Fibroblast of mammary gland (primary cell): ENCODE results near the gene ZBTB7C.

Experiments used
- DNase-seq: peaks from one replicate; pipeline ENCODE4 v3.0.0-alpha.2; 2010; ENCODE audit warnings: low read depth
- H3K4me3 ChIP-seq: 2 replicates; pipeline ENCODE4 v1.5.1; 2011; ENCODE audit warnings: low read depth, mild to moderate bottlenecking, low read length, moderate library complexity; ENCODE audit not compliant: control insufficient read depth
- TF ChIP-seq, protein P1 (sequence below): conservative IDR thresholded peaks from 2 replicates; pipeline ENCODE4 v1.5.1; 2011; ENCODE audit warnings: low read depth, low read length, inconsistent platforms; ENCODE audit not compliant: control insufficient read depth, insufficient read depth

ZBTB7C gene

DNA sequence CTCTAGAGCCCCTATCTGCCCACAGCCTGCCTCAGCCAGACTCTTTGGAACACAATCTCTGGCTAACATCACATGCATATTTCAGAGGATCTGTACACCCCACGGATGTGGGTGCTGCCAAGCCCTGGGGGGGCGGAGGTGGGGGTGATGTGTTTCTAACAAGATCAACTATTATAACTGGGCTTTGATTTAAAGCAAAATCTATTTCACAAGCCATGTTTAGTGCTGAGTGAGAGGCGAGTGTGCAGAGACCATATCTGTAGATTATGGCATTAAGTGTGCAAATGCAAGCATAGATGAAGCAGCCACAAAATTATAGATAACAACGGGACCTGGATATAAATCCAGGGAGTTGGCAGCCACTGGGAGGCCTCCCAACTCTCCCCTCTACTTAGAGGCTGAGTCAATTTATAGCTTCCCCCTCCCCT is 342.9 kb downstream of the ZBTB7C start:
- no peak for DNase-seq
- H3K4me3 ChIP-seq = no peak overlapping the region
- TF ChIP-seq, protein P1, sequence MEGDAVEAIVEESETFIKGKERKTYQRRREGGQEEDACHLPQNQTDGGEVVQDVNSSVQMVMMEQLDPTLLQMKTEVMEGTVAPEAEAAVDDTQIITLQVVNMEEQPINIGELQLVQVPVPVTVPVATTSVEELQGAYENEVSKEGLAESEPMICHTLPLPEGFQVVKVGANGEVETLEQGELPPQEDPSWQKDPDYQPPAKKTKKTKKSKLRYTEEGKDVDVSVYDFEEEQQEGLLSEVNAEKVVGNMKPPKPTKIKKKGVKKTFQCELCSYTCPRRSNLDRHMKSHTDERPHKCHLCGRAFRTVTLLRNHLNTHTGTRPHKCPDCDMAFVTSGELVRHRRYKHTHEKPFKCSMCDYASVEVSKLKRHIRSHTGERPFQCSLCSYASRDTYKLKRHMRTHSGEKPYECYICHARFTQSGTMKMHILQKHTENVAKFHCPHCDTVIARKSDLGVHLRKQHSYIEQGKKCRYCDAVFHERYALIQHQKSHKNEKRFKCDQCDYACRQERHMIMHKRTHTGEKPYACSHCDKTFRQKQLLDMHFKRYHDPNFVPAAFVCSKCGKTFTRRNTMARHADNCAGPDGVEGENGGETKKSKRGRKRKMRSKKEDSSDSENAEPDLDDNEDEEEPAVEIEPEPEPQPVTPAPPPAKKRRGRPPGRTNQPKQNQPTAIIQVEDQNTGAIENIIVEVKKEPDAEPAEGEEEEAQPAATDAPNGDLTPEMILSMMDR = no peak

DNA sequence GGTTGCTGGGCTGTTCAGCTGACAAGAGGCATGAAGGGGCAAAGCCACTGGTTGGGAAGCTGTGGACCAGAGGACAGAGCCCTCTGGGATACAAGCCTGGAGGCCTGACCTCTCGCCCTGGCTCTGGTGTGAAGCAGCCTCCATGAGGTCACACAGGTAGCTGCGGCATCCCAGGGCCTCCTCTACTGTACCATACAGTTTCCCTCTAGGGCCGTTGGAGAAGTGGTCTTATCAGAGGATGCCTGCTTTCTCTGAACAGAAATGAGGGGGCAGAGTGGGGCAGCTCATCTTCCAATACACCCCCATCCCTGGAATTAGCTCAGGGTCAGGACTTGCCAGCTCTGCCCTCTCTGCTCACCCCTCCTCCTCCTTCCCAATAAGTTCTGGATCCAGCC is 343.6 kb downstream of the ZBTB7C start:
- DNase-seq = no peak
- TF ChIP-seq, protein P1 = no peak
- H3K4me3 ChIP-seq = no peak overlapping the region

DNA sequence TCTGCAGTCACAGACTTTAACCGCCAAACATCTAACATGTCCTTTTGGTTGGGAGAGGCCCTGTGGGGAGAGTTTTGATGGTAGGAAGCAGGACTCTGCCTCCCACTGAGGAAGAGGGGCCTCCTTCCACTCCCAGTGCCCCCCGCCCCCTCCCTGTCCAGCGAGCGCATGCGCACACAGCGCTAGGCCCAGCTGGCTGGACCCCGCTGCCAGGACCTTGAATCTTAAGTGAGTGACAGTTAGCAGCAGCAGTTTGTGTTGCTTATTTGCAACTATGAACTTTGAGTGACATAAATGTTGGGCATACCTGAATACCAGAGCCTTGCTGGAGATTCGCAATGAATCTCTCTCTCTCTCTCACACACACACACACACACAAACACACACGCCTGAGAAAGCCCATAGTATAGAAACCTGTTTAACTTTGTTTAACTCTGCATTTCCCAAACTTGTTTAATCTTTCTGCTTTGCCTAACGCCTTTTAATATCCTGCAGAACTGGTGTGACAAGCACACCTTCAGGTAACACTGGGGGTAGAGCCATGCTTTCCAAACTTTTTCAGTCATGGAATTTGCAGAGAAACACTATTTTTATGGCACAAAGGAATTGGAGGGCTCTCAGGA is 344.1 kb downstream of the ZBTB7C start:
- H3K4me3 ChIP-seq = no peak overlapping the region
- no peak for DNase-seq
- TF ChIP-seq, protein P1 = no peak

DNA sequence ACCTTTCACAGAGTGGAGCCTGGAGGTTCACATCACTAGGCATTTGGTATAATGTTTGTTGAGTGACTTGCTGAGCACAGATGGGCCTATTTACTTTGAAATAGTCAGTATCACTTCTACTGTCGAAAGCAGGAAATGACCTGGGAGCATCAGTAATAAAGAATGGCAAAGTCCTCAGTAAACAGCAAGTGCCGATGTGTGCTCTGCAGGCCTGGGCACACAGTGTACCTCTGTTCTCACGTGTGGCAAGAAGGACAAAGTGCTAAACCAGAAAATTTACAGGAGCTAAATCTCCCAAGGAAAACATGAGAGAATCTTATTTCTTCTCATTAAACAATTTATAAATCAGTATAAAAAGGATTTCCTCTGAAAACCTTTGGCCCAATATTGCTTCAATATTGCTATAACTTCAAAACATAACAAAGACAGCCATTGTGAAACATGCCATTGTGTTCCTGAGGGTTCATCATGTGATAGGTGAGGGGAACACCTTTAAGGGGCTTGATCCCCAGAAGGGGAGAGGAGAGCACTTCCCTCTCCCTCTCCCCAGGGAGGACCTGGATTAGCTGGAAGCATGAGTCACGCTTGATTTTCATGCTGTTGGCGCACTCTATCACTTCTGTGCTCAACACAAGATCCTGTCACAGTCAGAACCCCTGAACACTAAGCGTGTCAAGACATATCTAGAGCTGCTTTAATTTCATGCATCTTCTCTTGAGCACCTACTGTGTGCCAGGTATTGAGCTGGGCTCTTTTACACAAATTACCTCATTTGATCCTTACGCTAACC is 347.2 kb downstream of the ZBTB7C start:
- TF ChIP-seq, protein P1 = no peak

DNA sequence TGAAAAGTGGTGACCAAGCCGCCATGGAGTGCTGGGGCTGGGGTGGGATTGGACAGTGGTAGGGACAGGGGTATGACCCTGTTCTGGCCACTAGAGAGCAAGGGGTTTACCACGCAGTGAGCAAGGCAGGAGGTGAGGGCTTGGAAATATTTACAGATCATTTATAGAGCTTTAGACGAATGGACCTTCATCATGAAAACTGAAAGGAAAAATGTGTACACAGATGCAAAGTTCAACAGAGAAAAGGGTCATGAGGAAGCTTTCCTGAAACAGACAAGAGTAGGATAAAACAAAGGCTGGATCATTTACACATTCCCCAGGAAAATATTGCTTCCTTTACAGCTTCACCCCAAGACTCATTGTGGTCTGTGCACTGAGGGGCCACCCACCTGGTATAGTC is 348.2 kb downstream of the ZBTB7C start:
- DNase-seq = no peak
- TF ChIP-seq, protein P1 = no peak
- H3K4me3 ChIP-seq = no peak overlapping the region

More for the DNA sequence above, 347.2 kb downstream of the ZBTB7C start:
- no peak overlapping the region for H3K4me3 ChIP-seq
- DNase-seq = peak; percentile 21

DNA sequence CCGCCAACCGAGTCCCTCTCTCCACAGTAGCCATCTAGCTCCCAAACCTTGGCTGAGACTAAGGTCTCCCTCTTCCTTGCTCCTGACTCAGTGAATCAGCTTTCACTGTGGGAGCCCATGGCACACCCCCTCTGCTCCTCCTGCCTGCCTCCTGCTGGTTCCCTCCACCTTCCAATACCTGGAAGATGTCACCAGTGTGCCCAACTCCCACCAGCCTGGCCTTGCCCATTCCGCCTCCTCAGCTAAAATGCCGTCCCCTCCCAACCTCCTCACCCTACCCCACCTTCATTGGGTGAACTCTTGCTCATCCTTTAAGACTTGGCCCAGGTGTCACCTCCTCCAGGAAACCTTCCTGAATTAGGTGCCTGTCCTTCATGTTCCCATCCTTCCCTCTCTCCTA is 348.8 kb downstream of the ZBTB7C start:
- no peak for DNase-seq
- TF ChIP-seq, protein P1 = no peak
- no peak overlapping the region for H3K4me3 ChIP-seq
